AG10803 (cell line): ENCODE measurements around the gene ITPR2.

ENCODE experiments used
- DNase-seq: peaks from one replicate; pipeline ENCODE4 v3.0.0; 2010; ENCODE audit warnings: low read depth
- H3K4me3 ChIP-seq: 2 replicates; pipeline ENCODE4 v1.5.1; 2011; ENCODE audit warnings: mild to moderate bottlenecking, low read length, control low read depth
- CTCF ChIP-seq: conservative IDR thresholded peaks from 2 replicates; pipeline ENCODE4 v1.5.1; 2011; ENCODE audit warnings: mild to moderate bottlenecking, low read length, control low read depth, inconsistent platforms

Gene ITPR2

GRCh38 chr12:26384536-26384935 lies 448.5 kb downstream of the ITPR2 start:
- TF ChIP-seq CTCF, result no peak
- DNase-seq, result no peak
- H3K4me3 ChIP-seq, result no peak overlapping the region

- TF ChIP-seq CTCF, result no peak
- DNase-seq, result no peak
- H3K4me3 ChIP-seq, result no peak overlapping the region
These were observed 450.0 kb downstream of the ITPR2 start for GRCh38 chr12:26383041-26383440.

- no peak for TF ChIP-seq CTCF
- DNase-seq, result no peak
- no peak overlapping the region for H3K4me3 ChIP-seq
These were observed 452.1 kb downstream of the ITPR2 start for GRCh38 chr12:26380897-26381296.

- TF ChIP-seq CTCF, result no peak
- H3K4me3 ChIP-seq, result no peak overlapping the region
- no peak for DNase-seq
These were observed 453.1 kb downstream of the ITPR2 start for GRCh38 chr12:26379777-26380467.

- no peak for TF ChIP-seq CTCF
- DNase-seq, result no peak
- H3K4me3 ChIP-seq, result no peak overlapping the region
These were observed 454.3 kb downstream of the ITPR2 start for GRCh38 chr12:26378711-26379110.

GRCh38 chr12:26374934-26375680 lies 457.9 kb downstream of the ITPR2 start:
- no peak overlapping the region for H3K4me3 ChIP-seq
- no peak for TF ChIP-seq CTCF
- DNase-seq, result no peak
